Measurements from ENCODE around the gene DNAI2. TPM values are rescaled to one million over a fixed set of nuclear protein-coding genes. Genes with fewer than 3 reads are reported as not detected.

Gene DNAI2
- total RNA-seq, 1 experiment from 2014 or later = not detected

- H4K20me1 ChIP-seq (ENCODE audit: insufficient read depth) = no peaks in the 10 kb centered on the region
- no peaks in the 10 kb centered on the region for H3K4me1 ChIP-seq (ENCODE audit: control insufficient read depth in 1 of 2, insufficient read depth in 2 of 2, low read length in 2 of 2)
- POLR2A ChIA-PET = no interaction called here
- H3K9me3 ChIP-seq (ENCODE audit: control insufficient read depth in 1 of 2, insufficient read depth in 1 of 2, low read depth in 1 of 2, low read length in 2 of 2) = no peaks in the 10 kb centered on the region
- H3K79me2 ChIP-seq (ENCODE audit: insufficient read depth, low read length) = no peaks in the 10 kb centered on the region
- BruUV-seq (replicated peaks) = no TSS peak
- RAD21 ChIA-PET (ENCODE audit: low non-redundant PET in 1 of 2, low total read pairs in 2 of 2, uncharacterized antibody in 2 of 2, unreplicated experiment in 2 of 2) = no interaction called here
- no peak overlapping the region for H3K9ac ChIP-seq (ENCODE audit: low read length)
- no peak overlapping the region for H3K4me3 ChIP-seq (replicated peaks in 1 of 2; ENCODE audit: low read depth in 1 of 2, low read length in 2 of 2)
- H3K36me3 ChIP-seq (ENCODE audit: control insufficient read depth in 1 of 2, insufficient read depth in 2 of 2, low read length in 2 of 2) = peaks cover 0 to 4% of the 10 kb centered on the region in 2 experiments; a peak in 1 of 4 replicates
- intact Hi-C loops (cut with micrococcal nuclease) = no loop called here
- no peak for ATAC-seq
- H2AFZ ChIP-seq (ENCODE audit: low read depth, low read length, poor library complexity, severe bottlenecking) = no peak overlapping the region
- CTCF ChIA-PET = no interaction called here
- no peak overlapping the region for H3K27ac ChIP-seq (ENCODE audit: low read depth, low read length)
- no peaks in the 10 kb centered on the region for H3K27me3 ChIP-seq (ENCODE audit: insufficient read depth, low read length)
- no peak for DNase-seq (ENCODE audit: low read depth, low spot score)
- no peak overlapping the region for H3K4me2 ChIP-seq (ENCODE audit: low read length)
- H3K9me2 ChIP-seq (ENCODE audit: insufficient read depth) = no peaks in the 10 kb centered on the region
- TF ChIP-seq EGR1 (IDR thresholded peaks at IDR 0.05; ENCODE audit: low read depth) (no peak), JUND (IDR thresholded peaks at IDR 0.05) (no peak), POLR2A (IDR thresholded peaks at IDR 0.05; ENCODE audit: borderline replicate concordance, extremely low read depth, insufficient read depth, insufficient read length) (no peak), REST (IDR thresholded peaks at IDR 0.05; ENCODE audit: low read depth) (no peak), ELF1 (IDR thresholded peaks at IDR 0.05; ENCODE audit: borderline replicate concordance, low read depth) (no peak), RAD21 (IDR thresholded peaks at IDR 0.05; ENCODE audit: low read depth) (no peak), ZFX (IDR thresholded peaks at IDR 0.05) (no peak), YY1 (IDR thresholded peaks at IDR 0.05; ENCODE audit: extremely low read depth, insufficient replicate concordance, low read depth, low read length) (no peak), MAX (IDR thresholded peaks at IDR 0.05) (no peak), FOSL1 (IDR thresholded peaks at IDR 0.05; ENCODE audit: low read depth) (no peak)
These were observed 38.9 kb upstream of the DNAI2 start for GRCh38 chr17:74235040-74235581.

Measured in HCT116 (cell line).